K562 (cell line): ENCODE results near the gene HPCA. TPM values are rescaled to one million over a fixed set of nuclear protein-coding genes. Genes with fewer than 3 reads are reported as not detected.
A peak's percentile ranks its signal among the peaks of the same experiment; 100 is the strongest.

Source experiments
- BACH1 ChIP-seq: fragments of 200-800 bp; sonication (Bioruptor generic); IDR thresholded peaks from 2 replicates; pipeline ENCODE4 v1.6.1; 2016; ENCODE audit warnings: missing genetic modification characterization, missing compliant biosample characterization
- CREM ChIP-seq: IDR thresholded peaks from 2 replicates; pipeline ENCODE4 v1.6.1; 2014; ENCODE audit warnings: antibody characterized with exemption, low read depth
- CTBP1 ChIP-seq: fragments of 450-650 bp; IDR thresholded peaks from 2 replicates; pipeline ENCODE4 v1.6.1; 2016; ENCODE audit warnings: borderline replicate concordance
- DIDO1 ChIP-seq: fragments of 450-650 bp; IDR thresholded peaks from 2 replicates; pipeline ENCODE4 v1.6.1; 2016; ENCODE audit warnings: low read depth, missing biosample characterization, missing genetic modification characterization
- ETV1 ChIP-seq: fragments of 450-650 bp; conservative IDR thresholded peaks from 2 replicates; pipeline ENCODE4 v1.6.1; 2016; ENCODE audit warnings: missing genetic modification characterization, control low read depth, low read depth, missing compliant biosample characterization
- MAZ ChIP-seq, 2 experiments: fragments of 450-650 bp in 1 of 2; sonication (generic) in 1 of 2; formaldehyde crosslinking; IDR thresholded peaks in 1 of 2; conservative IDR thresholded peaks in 1 of 2; 2 replicates each; pipeline versions ENCODE4 v1.4.0 to v1.5.0; 2020; ENCODE audit warnings: mild to moderate bottlenecking in 1 of 2, missing genetic modification reagents in 1 of 2
- MECOM ChIP-seq: fragments of 250-450 bp; sonication (Bioruptor Pico); IDR thresholded peaks from 2 replicates; pipeline ENCODE4 v1.8.0; 2022; ENCODE audit warnings: inconsistent platforms
- SMAD2 ChIP-seq: fragments of 150-350 bp; IDR thresholded peaks from 2 replicates; pipeline ENCODE4 v1.6.1; 2014; ENCODE audit warnings: low read depth, mild to moderate bottlenecking, low read length
- TEAD4 ChIP-seq, 2 experiments: sonication (generic) in 1 of 2; formaldehyde crosslinking in 1 of 2; IDR thresholded peaks; 2 replicates each; pipeline versions ENCODE4 v1.6.1 to v1.8.0; 2012 to 2022; ENCODE audit warnings: borderline replicate concordance in 1 of 2, inconsistent platforms in 1 of 2, low read length in 1 of 2, mild to moderate bottlenecking in 1 of 2, missing genetic modification reagents in 1 of 2
- ZNF75A ChIP-seq: fragments of 450-650 bp; formaldehyde crosslinking; IDR thresholded peaks from 2 replicates; pipeline ENCODE4 v1.4.0; 2020; ENCODE audit warnings: mild to moderate bottlenecking
- polyA plus RNA-seq, 8 experiments: library from polyadenylated mRNA; depleted of rRNA in 4 of 8; stranded (reverse) in 5 of 8; unstranded in 3 of 8; fragments of >200 nt; fragmentation: Nextera tagmentation in 2 of 8; fragmentation: Illumina TruSeq in 1 of 8; extraction: Ambion mirVana in 2 of 8; extraction: Trizol in 1 of 8; gene quantifications; 2 replicates each; pipeline versions ENCODE4 v1.2.1 to v1.2.3, GENCODE V29; 2011 to 2014; ENCODE audit warnings: inconsistent platforms in 1 of 8, missing spikeins in 1 of 8
- total RNA-seq, 7 experiments: library from RNA; depleted of rRNA in 6 of 7; stranded (reverse); fragments of >200 nt in 6 of 7; fragmentation: Illumina TruSeq in 2 of 7; extraction: Trizol in 2 of 7; gene quantifications; 2 replicates each; pipeline versions ENCODE4 v1.2.1 to v1.2.3, GENCODE V29; 2011 to 2021; ENCODE audit warnings: low replicate concordance in 1 of 7
- TF ChIP-seq, protein P1 (sequence below), 2 experiments: fragments of 150-350 bp in 1 of 2; IDR thresholded peaks; 2 replicates each; pipeline ENCODE4 v1.6.1; 2012 to 2016; ENCODE audit warnings: low read depth in 2 of 2, low read length in 2 of 2, mild to moderate bottlenecking in 1 of 2, moderate library complexity in 1 of 2
- TF ChIP-seq, protein P2 (sequence below): sonication (generic); formaldehyde crosslinking; IDR thresholded peaks from 2 replicates; pipeline ENCODE4 v1.8.0; 2022; ENCODE audit warnings: mild to moderate bottlenecking, missing genetic modification reagents
- TF ChIP-seq, protein P3 (sequence below): fragments of 450-650 bp; conservative IDR thresholded peaks from 2 replicates; pipeline ENCODE4 v1.6.1; 2016; ENCODE audit warnings: missing genetic modification characterization, low read depth, mild to moderate bottlenecking, missing compliant biosample characterization, moderate library complexity
- TF ChIP-seq, protein P4 (sequence below): fragments of 250-450 bp; sonication (Bioruptor Pico); IDR thresholded peaks from 2 replicates; pipeline ENCODE4 v1.8.0; 2022; ENCODE audit warnings: moderate library complexity, mild to moderate bottlenecking, inconsistent platforms

Gene HPCA
- total and polyA plus RNA-seq, 9 of the 15 experiments (the other 6 are each of a cell fraction or from before 2014, with no cell fraction given), result not detected

DNA sequence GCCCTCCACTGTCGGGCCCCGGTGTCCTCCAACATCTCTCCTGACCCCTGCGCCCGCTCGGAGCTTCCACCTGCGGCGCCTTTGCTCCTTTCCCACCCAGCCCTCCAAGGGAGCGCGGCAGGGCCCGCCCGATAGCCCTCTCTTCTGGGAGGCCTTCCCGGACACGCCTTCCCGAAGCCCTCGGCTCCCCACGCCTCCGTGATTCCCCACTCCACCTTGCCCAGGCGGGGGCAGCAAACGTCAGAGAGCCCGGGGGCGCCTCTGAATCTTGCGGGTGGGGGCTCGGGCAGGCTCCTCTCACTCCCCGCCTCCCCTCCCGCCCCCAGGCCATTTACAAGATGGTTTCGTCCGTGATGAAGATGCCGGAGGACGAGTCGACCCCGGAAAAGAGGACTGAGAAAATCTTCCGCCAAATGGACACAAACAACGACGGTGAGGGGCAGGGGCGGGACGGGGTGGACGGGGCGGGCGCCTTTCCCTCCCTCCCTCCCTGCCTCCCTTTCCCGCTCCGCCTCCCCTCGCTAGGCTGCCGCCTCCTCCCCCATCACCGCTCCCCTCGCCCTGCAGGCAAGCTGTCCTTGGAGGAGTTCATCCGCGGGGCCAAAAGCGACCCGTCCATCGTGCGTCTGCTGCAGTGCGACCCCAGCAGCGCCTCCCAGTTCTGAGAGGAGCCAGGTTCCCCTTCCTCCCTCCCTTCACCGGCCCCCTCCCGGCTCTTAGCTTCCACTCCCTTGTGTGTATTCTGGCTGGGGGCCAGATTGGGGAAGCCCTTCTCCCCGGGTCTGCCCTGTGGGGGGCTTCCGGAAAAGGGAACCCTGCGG, 7.1 kb downstream of the HPCA start (continued):
- TF ChIP-seq, protein P1, sequence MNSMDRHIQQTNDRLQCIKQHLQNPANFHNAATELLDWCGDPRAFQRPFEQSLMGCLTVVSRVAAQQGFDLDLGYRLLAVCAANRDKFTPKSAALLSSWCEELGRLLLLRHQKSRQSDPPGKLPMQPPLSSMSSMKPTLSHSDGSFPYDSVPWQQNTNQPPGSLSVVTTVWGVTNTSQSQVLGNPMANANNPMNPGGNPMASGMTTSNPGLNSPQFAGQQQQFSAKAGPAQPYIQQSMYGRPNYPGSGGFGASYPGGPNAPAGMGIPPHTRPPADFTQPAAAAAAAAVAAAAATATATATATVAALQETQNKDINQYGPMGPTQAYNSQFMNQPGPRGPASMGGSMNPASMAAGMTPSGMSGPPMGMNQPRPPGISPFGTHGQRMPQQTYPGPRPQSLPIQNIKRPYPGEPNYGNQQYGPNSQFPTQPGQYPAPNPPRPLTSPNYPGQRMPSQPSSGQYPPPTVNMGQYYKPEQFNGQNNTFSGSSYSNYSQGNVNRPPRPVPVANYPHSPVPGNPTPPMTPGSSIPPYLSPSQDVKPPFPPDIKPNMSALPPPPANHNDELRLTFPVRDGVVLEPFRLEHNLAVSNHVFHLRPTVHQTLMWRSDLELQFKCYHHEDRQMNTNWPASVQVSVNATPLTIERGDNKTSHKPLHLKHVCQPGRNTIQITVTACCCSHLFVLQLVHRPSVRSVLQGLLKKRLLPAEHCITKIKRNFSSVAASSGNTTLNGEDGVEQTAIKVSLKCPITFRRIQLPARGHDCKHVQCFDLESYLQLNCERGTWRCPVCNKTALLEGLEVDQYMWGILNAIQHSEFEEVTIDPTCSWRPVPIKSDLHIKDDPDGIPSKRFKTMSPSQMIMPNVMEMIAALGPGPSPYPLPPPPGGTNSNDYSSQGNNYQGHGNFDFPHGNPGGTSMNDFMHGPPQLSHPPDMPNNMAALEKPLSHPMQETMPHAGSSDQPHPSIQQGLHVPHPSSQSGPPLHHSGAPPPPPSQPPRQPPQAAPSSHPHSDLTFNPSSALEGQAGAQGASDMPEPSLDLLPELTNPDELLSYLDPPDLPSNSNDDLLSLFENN (IDR thresholded peaks at IDR 0.05; ENCODE audit: low read depth in 2 of 2, low read length in 2 of 2), result no peak
- TF ChIP-seq BACH1 (no peak), ZNF75A (CRISPR knock-in tag) (no peak), TEAD4 (IDR thresholded peaks at IDR 0.05; ENCODE audit: low read length) (no peak), TEAD4 (CRISPR knock-in tag; IDR thresholded peaks at IDR 0.05; ENCODE audit: borderline replicate concordance) (no peak), ETV1 (no peak), CREM (0 out of 2 replicates have a peak, but pooled peaks have one; percentile 21), DIDO1 (tag) (no peak), MECOM (CRISPR knock-in tag) (no peak), CTBP1 (peak; percentile 60; the same call in 1 of the 2 replicates), SMAD2 (no peak), MAZ (CRISPR knock-in tag; conservative IDR thresholded peaks at IDR 0.05 in 1 of 2, IDR thresholded peaks at IDR 0.05 in 1 of 2) (peak; percentile 81 to 88)
- TF ChIP-seq, protein P2, sequence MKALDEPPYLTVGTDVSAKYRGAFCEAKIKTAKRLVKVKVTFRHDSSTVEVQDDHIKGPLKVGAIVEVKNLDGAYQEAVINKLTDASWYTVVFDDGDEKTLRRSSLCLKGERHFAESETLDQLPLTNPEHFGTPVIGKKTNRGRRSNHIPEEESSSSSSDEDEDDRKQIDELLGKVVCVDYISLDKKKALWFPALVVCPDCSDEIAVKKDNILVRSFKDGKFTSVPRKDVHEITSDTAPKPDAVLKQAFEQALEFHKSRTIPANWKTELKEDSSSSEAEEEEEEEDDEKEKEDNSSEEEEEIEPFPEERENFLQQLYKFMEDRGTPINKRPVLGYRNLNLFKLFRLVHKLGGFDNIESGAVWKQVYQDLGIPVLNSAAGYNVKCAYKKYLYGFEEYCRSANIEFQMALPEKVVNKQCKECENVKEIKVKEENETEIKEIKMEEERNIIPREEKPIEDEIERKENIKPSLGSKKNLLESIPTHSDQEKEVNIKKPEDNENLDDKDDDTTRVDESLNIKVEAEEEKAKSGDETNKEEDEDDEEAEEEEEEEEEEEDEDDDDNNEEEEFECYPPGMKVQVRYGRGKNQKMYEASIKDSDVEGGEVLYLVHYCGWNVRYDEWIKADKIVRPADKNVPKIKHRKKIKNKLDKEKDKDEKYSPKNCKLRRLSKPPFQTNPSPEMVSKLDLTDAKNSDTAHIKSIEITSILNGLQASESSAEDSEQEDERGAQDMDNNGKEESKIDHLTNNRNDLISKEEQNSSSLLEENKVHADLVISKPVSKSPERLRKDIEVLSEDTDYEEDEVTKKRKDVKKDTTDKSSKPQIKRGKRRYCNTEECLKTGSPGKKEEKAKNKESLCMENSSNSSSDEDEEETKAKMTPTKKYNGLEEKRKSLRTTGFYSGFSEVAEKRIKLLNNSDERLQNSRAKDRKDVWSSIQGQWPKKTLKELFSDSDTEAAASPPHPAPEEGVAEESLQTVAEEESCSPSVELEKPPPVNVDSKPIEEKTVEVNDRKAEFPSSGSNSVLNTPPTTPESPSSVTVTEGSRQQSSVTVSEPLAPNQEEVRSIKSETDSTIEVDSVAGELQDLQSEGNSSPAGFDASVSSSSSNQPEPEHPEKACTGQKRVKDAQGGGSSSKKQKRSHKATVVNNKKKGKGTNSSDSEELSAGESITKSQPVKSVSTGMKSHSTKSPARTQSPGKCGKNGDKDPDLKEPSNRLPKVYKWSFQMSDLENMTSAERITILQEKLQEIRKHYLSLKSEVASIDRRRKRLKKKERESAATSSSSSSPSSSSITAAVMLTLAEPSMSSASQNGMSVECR (CRISPR knock-in tag), result 0 out of 2 replicates have a peak, but pooled peaks have one; percentile 16
- TF ChIP-seq, protein P3, sequence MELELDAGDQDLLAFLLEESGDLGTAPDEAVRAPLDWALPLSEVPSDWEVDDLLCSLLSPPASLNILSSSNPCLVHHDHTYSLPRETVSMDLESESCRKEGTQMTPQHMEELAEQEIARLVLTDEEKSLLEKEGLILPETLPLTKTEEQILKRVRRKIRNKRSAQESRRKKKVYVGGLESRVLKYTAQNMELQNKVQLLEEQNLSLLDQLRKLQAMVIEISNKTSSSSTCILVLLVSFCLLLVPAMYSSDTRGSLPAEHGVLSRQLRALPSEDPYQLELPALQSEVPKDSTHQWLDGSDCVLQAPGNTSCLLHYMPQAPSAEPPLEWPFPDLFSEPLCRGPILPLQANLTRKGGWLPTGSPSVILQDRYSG (tag), result no peak
- TF ChIP-seq, protein P4, sequence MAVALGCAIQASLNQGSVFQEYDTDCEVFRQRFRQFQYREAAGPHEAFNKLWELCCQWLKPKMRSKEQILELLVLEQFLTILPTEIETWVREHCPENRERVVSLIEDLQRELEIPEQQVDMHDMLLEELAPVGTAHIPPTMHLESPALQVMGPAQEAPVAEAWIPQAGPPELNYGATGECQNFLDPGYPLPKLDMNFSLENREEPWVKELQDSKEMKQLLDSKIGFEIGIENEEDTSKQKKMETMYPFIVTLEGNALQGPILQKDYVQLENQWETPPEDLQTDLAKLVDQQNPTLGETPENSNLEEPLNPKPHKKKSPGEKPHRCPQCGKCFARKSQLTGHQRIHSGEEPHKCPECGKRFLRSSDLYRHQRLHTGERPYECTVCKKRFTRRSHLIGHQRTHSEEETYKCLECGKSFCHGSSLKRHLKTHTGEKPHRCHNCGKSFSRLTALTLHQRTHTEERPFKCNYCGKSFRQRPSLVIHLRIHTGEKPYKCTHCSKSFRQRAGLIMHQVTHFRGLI (CRISPR knock-in tag), result no peak
